ENCODE measurements around the gene BOD1L1.

DNA sequence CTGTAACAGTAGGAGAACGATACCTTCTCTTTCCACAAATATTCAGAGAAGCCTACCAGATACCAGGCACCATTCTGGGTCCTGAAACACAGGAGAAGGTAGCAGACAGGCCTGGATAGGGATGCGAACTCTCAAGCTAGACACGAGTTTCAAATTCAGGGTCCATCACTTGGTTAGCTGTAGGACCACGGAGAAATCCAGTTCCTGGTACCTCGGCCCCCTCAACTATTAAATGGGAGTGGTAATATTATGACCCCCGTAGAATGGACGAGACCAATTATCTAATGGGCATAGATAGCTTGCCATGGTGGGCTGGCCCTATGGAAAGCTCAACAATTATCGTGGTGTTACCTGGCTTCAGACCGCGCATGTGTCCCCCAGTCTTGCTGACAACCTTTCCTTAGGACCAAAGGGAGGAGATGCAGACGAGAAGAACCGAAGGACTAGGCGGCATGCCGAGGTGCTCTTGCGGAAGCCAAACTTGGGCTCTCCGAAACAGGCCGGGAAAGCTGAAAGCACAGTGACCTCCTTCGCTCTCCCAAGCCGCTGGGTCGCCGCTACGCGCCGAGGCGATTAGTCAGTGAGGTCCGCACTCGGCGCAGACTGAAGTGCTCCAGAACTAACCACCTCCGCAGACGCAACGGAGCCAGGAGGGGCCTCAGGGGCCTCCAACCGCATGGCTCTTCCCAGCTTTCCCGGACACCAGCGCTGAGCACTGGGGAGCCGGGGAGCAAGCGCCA, 102.9 kb downstream of the BOD1L1 start:
- TF ChIP-seq, protein P1, sequence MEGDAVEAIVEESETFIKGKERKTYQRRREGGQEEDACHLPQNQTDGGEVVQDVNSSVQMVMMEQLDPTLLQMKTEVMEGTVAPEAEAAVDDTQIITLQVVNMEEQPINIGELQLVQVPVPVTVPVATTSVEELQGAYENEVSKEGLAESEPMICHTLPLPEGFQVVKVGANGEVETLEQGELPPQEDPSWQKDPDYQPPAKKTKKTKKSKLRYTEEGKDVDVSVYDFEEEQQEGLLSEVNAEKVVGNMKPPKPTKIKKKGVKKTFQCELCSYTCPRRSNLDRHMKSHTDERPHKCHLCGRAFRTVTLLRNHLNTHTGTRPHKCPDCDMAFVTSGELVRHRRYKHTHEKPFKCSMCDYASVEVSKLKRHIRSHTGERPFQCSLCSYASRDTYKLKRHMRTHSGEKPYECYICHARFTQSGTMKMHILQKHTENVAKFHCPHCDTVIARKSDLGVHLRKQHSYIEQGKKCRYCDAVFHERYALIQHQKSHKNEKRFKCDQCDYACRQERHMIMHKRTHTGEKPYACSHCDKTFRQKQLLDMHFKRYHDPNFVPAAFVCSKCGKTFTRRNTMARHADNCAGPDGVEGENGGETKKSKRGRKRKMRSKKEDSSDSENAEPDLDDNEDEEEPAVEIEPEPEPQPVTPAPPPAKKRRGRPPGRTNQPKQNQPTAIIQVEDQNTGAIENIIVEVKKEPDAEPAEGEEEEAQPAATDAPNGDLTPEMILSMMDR (IDR thresholded peaks at IDR 0.05): no peak
- no peak for TF ChIP-seq POLR2A (IDR thresholded peaks at IDR 0.05)

All from ovary (tissue), 3 donors.